SK-N-SH (cell line): ENCODE measurements around the gene SPINK8. TPM values are rescaled to one million over a fixed set of nuclear protein-coding genes. Genes with fewer than 3 reads are reported as not detected.

Experiments used
- CTCF ChIA-PET: fragments of 300-600, 350-600 bp; formaldehyde crosslinking; extraction: SDS; loops from one replicate; lab custom pipeline; 2021; lab: Yijun Ruan, JAX
- POLR2A ChIA-PET: fragments of 350-600 bp; sonication (Branson Sonifier 250); formaldehyde crosslinking; extraction: SDS; loops from one replicate; lab custom pipeline; 2020; ENCODE audit warnings: antibody characterized with exemption, inconsistent platforms; lab: Yijun Ruan, JAX
- DNase-seq: peaks from one replicate; pipeline ENCODE4 v3.0.0; 2012
- H2AFZ ChIP-seq: fragments of 200-600 bp; sonication (generic); 2 replicates; pipeline ENCODE4 v1.8.1; 2016; ENCODE audit warnings: antibody characterized with exemption, mild to moderate bottlenecking, low read depth
- H3F3A ChIP-seq: fragments of 200-600 bp; sonication (generic); replicated peaks from 2 replicates; pipeline ENCODE3; 2016; ENCODE audit warnings: antibody characterized with exemption, mild to moderate bottlenecking; ENCODE audit not compliant: insufficient read depth
- H3K27ac ChIP-seq, 2 experiments: fragments of 200-500 bp in 1 of 2; fragments of 200-600 bp in 1 of 2; sonication (Bioruptor generic) in 1 of 2; sonication (generic), shearing (Covaris generic) in 1 of 2; 2 replicates each; pipeline versions ENCODE4 v1.5.1 to v1.6.1; 2014 to 2016; ENCODE audit warnings: low read depth in 2 of 2, inconsistent platforms in 1 of 2, low read length in 1 of 2, mild to moderate bottlenecking in 1 of 2, mixed read lengths in 1 of 2
- H3K27me3 ChIP-seq: fragments of 200-600 bp; sonication (generic), shearing (Covaris generic); 2 replicates; pipeline ENCODE4 v1.6.1; 2016; ENCODE audit warnings: mixed run types; ENCODE audit not compliant: insufficient read depth
- H3K36me3 ChIP-seq, 2 experiments: fragments of 200-500 bp in 1 of 2; fragments of 200-600 bp in 1 of 2; sonication (Bioruptor generic) in 1 of 2; sonication (generic) in 1 of 2; replicated peaks in 1 of 2; 2 replicates each; pipeline versions ENCODE3 to v1.5.1; 2014 to 2016; ENCODE audit warnings: low read length in 1 of 2, mild to moderate bottlenecking in 1 of 2; ENCODE audit not compliant: insufficient read depth in 2 of 2, control insufficient read depth in 1 of 2
- H3K4me1 ChIP-seq, 2 experiments: fragments of 200-500 bp in 1 of 2; fragments of 200-600 bp in 1 of 2; sonication (Bioruptor generic) in 1 of 2; sonication (generic), shearing (Covaris generic) in 1 of 2; 2 replicates each; pipeline versions ENCODE4 v1.5.1 to v1.6.1; 2014 to 2016; ENCODE audit warnings: low read depth in 1 of 2, low read length in 1 of 2, mixed run types in 1 of 2; ENCODE audit not compliant: insufficient read depth in 2 of 2, control insufficient read depth in 1 of 2
- H3K4me2 ChIP-seq: fragments of 200-600 bp; sonication (generic), shearing (Covaris generic); 2 replicates; pipeline ENCODE4 v1.6.1; 2017; ENCODE audit warnings: mixed run types
- H3K4me3 ChIP-seq, 2 experiments: fragments of 200-500 bp in 1 of 2; fragments of 200-600 bp in 1 of 2; sonication (Bioruptor generic) in 1 of 2; sonication (generic), shearing (Covaris generic) in 1 of 2; 2 replicates each; pipeline versions ENCODE4 v1.5.1 to v1.8.1; 2014 to 2016; ENCODE audit warnings: low read depth in 2 of 2, inconsistent platforms in 1 of 2, low read length in 1 of 2, mild to moderate bottlenecking in 1 of 2, mixed read lengths in 1 of 2, moderate library complexity in 1 of 2
- H3K79me2 ChIP-seq: fragments of 200-600 bp; sonication (generic); 2 replicates; pipeline ENCODE4 v1.8.1; 2017; ENCODE audit warnings: mild to moderate bottlenecking; ENCODE audit not compliant: insufficient read depth
- H3K9ac ChIP-seq: fragments of 200-600 bp; sonication (generic); 2 replicates; pipeline ENCODE4 v1.6.1; 2017; ENCODE audit warnings: mixed run types
- H3K9me2 ChIP-seq: fragments of 200-600 bp; sonication (generic); 2 replicates; pipeline ENCODE4 v1.6.1; 2017; ENCODE audit warnings: mixed run types
- H3K9me3 ChIP-seq: fragments of 200-600 bp; sonication (generic); 2 replicates; pipeline ENCODE4 v1.6.1; 2017; ENCODE audit warnings: mixed run types, mild to moderate bottlenecking, moderate library complexity
- H4K20me1 ChIP-seq: fragments of 200-600 bp; sonication (generic); 2 replicates; pipeline ENCODE4 v1.6.1; 2017; ENCODE audit warnings: mild to moderate bottlenecking, mixed run types; ENCODE audit not compliant: insufficient read depth
- CHD2 ChIP-seq: fragments of 150-350 bp; IDR thresholded peaks from 2 replicates; pipeline ENCODE4 v1.6.1; 2018; ENCODE audit warnings: low read length; ENCODE audit not compliant: partially characterized antibody
- EZH2phosphoT487 ChIP-seq: fragments of 200-600 bp; sonication (generic); IDR thresholded peaks from 2 replicates; pipeline ENCODE4 v1.6.1; 2017; ENCODE audit warnings: low read depth, mixed run types, mild to moderate bottlenecking, antibody characterized with exemption, moderate library complexity, borderline replicate concordance
- FOXJ3 ChIP-seq: sonication (generic); formaldehyde crosslinking; IDR thresholded peaks from 2 replicates; pipeline ENCODE4 v1.5.1; 2020; ENCODE audit warnings: mild to moderate bottlenecking, missing genetic modification reagents
- NFIC ChIP-seq: IDR thresholded peaks from 2 replicates; pipeline ENCODE4 v1.4.0; 2012; ENCODE audit warnings: borderline replicate concordance
- RCOR1 ChIP-seq: fragments of 150-350 bp; IDR thresholded peaks from 2 replicates; pipeline ENCODE4 v1.6.1; 2017; ENCODE audit warnings: antibody characterized with exemption, low read length
- RFX5 ChIP-seq: IDR thresholded peaks from 2 replicates; pipeline ENCODE4 v1.6.1; 2012; ENCODE audit warnings: mild to moderate bottlenecking, improper control_type of control experiment, low read length
- SIN3A ChIP-seq: IDR thresholded peaks from 2 replicates; pipeline ENCODE4 v1.6.1; 2012; ENCODE audit warnings: low read depth, mild to moderate bottlenecking, low read length, moderate library complexity, borderline replicate concordance
- WGBS: methylation state at CpG from one replicate; pipeline ENCODE4 v1.1.6; 2017; ENCODE audit warnings: low lambda C conversion rate; 5-methylcytosine and 5-hydroxymethylcytosine counted together
- polyA plus RNA-seq, 3 experiments: library from polyadenylated mRNA; depleted of rRNA; stranded (reverse); fragments of >200 nt; gene quantifications; 2 replicates each; pipeline ENCODE4 v1.2.3, GENCODE V29; 2012
- TF ChIP-seq, protein P1 (sequence below): IDR thresholded peaks from 2 replicates; pipeline ENCODE4 v1.4.0; 2012; ENCODE audit warnings: low read depth, borderline replicate concordance
- TF ChIP-seq, protein P2 (sequence below): fragments of 150-350 bp; IDR thresholded peaks from 2 replicates; pipeline ENCODE4 v1.6.1; 2017; ENCODE audit warnings: antibody characterized with exemption, low read length, low read depth, borderline replicate concordance
- TF ChIP-seq, protein P3 (sequence below): IDR thresholded peaks from 2 replicates; pipeline ENCODE4; 2012
- TF ChIP-seq, protein P4 (sequence below): IDR thresholded peaks from 2 replicates; pipeline ENCODE4 v1.6.1; 2012; ENCODE audit warnings: mild to moderate bottlenecking, low read depth, low read length, moderate library complexity
- TF ChIP-seq, protein P5 (sequence below): IDR thresholded peaks from 2 replicates; pipeline ENCODE4 v1.4.0; 2012; ENCODE audit warnings: low read depth

The SPINK8 gene
- polyA plus RNA-seq, 1 of the 3 experiments (the other 2 are of a cell fraction), result not detected

DNA sequence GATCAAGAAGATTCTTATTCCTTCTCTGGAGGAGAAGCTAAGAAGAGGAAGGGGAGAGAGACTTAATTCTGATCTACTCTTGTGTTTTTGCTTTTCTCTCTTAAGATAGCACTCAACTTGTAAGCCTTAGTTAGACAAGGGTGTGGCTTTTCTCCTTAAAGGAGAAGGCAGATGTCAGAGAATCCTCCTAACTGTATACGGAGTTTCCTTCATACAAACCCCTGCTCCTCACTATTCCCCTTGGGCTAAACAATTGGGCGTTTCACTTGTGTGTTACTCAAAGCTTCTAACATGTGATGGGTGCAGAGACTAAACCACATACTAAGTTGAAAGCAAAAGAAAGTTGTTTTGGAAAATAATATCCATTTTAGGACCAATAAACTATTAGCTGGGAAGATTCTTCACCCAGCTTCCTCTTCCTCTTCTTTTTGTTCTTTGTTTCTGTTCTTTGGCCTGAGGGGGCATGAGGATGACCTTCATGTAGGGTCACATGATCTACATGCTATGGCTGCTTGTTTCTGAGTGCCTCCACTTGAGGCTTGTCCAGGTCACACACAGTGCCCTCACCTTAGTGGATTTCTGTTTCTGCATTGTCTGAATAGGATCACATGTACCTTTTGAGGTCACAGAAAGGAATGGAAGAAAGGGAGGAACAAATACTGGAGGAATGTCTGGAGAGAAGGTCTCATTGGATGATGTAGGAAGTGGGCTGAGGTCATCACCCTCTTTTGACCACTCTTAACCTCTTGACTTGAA is 14.6 kb downstream of the SPINK8 start:
- no peaks in the 10 kb centered on the region for H3K27me3 ChIP-seq
- no peaks in the 10 kb centered on the region for H3K36me3 ChIP-seq
- TF ChIP-seq, protein P1, sequence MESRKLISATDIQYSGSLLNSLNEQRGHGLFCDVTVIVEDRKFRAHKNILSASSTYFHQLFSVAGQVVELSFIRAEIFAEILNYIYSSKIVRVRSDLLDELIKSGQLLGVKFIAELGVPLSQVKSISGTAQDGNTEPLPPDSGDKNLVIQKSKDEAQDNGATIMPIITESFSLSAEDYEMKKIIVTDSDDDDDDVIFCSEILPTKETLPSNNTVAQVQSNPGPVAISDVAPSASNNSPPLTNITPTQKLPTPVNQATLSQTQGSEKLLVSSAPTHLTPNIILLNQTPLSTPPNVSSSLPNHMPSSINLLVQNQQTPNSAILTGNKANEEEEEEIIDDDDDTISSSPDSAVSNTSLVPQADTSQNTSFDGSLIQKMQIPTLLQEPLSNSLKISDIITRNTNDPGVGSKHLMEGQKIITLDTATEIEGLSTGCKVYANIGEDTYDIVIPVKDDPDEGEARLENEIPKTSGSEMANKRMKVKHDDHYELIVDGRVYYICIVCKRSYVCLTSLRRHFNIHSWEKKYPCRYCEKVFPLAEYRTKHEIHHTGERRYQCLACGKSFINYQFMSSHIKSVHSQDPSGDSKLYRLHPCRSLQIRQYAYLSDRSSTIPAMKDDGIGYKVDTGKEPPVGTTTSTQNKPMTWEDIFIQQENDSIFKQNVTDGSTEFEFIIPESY, result no peak
- TF ChIP-seq, protein P2, sequence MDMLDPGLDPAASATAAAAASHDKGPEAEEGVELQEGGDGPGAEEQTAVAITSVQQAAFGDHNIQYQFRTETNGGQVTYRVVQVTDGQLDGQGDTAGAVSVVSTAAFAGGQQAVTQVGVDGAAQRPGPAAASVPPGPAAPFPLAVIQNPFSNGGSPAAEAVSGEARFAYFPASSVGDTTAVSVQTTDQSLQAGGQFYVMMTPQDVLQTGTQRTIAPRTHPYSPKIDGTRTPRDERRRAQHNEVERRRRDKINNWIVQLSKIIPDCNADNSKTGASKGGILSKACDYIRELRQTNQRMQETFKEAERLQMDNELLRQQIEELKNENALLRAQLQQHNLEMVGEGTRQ, result no peak
- TF ChIP-seq SIN3A (no peak), CHD2 (no peak), FOXJ3 (no peak), EZH2phosphoT487 (no peak), RCOR1 (no peak), NFIC (no peak), RFX5 (no peak)
- TF ChIP-seq, protein P3, sequence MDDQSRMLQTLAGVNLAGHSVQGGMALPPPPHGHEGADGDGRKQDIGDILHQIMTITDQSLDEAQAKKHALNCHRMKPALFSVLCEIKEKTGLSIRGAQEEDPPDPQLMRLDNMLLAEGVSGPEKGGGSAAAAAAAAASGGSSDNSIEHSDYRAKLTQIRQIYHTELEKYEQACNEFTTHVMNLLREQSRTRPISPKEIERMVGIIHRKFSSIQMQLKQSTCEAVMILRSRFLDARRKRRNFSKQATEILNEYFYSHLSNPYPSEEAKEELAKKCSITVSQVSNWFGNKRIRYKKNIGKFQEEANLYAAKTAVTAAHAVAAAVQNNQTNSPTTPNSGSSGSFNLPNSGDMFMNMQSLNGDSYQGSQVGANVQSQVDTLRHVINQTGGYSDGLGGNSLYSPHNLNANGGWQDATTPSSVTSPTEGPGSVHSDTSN, result no peak
- TF ChIP-seq, protein P4, sequence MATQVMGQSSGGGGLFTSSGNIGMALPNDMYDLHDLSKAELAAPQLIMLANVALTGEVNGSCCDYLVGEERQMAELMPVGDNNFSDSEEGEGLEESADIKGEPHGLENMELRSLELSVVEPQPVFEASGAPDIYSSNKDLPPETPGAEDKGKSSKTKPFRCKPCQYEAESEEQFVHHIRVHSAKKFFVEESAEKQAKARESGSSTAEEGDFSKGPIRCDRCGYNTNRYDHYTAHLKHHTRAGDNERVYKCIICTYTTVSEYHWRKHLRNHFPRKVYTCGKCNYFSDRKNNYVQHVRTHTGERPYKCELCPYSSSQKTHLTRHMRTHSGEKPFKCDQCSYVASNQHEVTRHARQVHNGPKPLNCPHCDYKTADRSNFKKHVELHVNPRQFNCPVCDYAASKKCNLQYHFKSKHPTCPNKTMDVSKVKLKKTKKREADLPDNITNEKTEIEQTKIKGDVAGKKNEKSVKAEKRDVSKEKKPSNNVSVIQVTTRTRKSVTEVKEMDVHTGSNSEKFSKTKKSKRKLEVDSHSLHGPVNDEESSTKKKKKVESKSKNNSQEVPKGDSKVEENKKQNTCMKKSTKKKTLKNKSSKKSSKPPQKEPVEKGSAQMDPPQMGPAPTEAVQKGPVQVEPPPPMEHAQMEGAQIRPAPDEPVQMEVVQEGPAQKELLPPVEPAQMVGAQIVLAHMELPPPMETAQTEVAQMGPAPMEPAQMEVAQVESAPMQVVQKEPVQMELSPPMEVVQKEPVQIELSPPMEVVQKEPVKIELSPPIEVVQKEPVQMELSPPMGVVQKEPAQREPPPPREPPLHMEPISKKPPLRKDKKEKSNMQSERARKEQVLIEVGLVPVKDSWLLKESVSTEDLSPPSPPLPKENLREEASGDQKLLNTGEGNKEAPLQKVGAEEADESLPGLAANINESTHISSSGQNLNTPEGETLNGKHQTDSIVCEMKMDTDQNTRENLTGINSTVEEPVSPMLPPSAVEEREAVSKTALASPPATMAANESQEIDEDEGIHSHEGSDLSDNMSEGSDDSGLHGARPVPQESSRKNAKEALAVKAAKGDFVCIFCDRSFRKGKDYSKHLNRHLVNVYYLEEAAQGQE, result no peak
- TF ChIP-seq, protein P5, sequence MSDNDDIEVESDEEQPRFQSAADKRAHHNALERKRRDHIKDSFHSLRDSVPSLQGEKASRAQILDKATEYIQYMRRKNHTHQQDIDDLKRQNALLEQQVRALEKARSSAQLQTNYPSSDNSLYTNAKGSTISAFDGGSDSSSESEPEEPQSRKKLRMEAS, result no peak
- TF ChIP-seq, all 33 proteins: peak for 0
- Histone ChIP-seq H3K79me2 (no peaks in the 10 kb centered on the region), H3K27ac (no peak overlapping the region), H3K4me3 (no peak overlapping the region), H2AFZ (no peak overlapping the region), H3K4me1 (no peaks in the 10 kb centered on the region), H3K9ac (no peak overlapping the region), H3K9me2 (no peaks in the 10 kb centered on the region), H3K9me3 (no peaks in the 10 kb centered on the region), H3F3A (no peaks in the 10 kb centered on the region), H3K4me2 (no peak overlapping the region), H4K20me1 (no peaks in the 10 kb centered on the region)
- WGBS, result 47% methylated on average over 2 of the region's 2 CpGs
- POLR2A ChIA-PET, result no interaction called here
- DNase-seq, result no peak
- CTCF ChIA-PET, result interaction anchor here (2.7 kb wide), 1 partner anchor 117 kb away, joined by 9 read pairs; no protein-coding TSS in a partner anchor
